ENCODE data around the gene CNTN5. TPM values are rescaled to one million over a fixed set of nuclear protein-coding genes. Genes with fewer than 3 reads are reported as not detected.

The CNTN5 gene
- polyA plus RNA-seq, 1 donor (not counting 4 experiments of a cell fraction or from before 2014, with no cell fraction given): not detected

DNA sequence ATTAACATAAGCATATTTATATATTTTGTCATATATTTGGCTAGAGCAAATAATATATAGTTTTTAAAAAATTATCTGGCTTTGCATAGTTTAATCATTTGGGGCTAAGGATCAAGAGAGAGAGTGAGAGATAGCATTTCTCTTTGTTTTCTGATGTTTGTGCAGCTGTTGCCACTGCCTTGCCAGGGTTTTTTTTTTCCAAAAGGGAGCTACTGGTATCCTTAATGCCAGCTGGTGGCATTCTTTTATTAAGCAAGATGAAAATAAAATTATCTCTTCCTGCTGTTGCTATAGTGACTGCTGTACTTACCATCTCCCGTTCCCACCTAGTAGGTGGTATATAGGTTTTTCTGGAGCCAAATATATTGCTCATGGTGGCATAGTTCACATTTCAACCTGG, 873.1 kb downstream of the CNTN5 start:
- Histone ChIP-seq H3K79me2 (ENCODE audit: control insufficient read depth, insufficient read depth, low read length) (no peaks in the 10 kb centered on the region), H3K27me3 (ENCODE audit: control insufficient read depth, extremely low read depth, insufficient read depth, low read length) (no peaks in the 10 kb centered on the region), H3K4me1 (ENCODE audit: control insufficient read depth, extremely low read depth, insufficient read depth, low read length) (no peaks in the 10 kb centered on the region), H3K4me3 (ENCODE audit: control insufficient read depth in 2 of 3, extremely low read depth in 1 of 3, insufficient read depth in 2 of 3, low read depth in 1 of 3, low read length in 3 of 3) (no peak overlapping the region), H2AFZ (ENCODE audit: control insufficient read depth, low read length) (no peak overlapping the region), H3K36me3 (ENCODE audit: control insufficient read depth in 2 of 2, extremely low read depth in 1 of 2, insufficient read depth in 2 of 2, low read length in 2 of 2) (no peaks in the 10 kb centered on the region), H3K27ac (ENCODE audit: control insufficient read depth, insufficient read depth, low read length) (no peak overlapping the region), H3K9me1 (ENCODE audit: control insufficient read depth, extremely low read depth, insufficient read depth, low read length) (no peaks in the 10 kb centered on the region), H3K9ac (ENCODE audit: control insufficient read depth, extremely low read depth, insufficient read depth, low read length) (no peak overlapping the region), H3K4me2 (ENCODE audit: control insufficient read depth, extremely low read depth, insufficient read depth, low read depth, low read length) (no peak overlapping the region), H4K20me1 (ENCODE audit: control insufficient read depth, extremely low read depth, insufficient read depth, low read length) (no peaks in the 10 kb centered on the region), H3K9me3 (ENCODE audit: control insufficient read depth, low read depth, low read length) (no peaks in the 10 kb centered on the region)
- TF ChIP-seq EZH2 (IDR thresholded peaks at IDR 0.05; ENCODE audit: low read length): no peak
- TF ChIP-seq CTCF (optimal IDR thresholded peaks at IDR 0.05 in 1 of 3, IDR thresholded peaks at IDR 0.05 in 1 of 3, conservative IDR thresholded peaks at IDR 0.05 in 1 of 3; ENCODE audit: extremely low read depth in 1 of 3, insufficient read depth in 2 of 3, low read length in 3 of 3): no peak
- no peak for DNase-seq (ENCODE audit: low read depth, low spot score)
- dilution Hi-C loops (cut with MboI; ENCODE audit: extremely low pct_ligation_motif_present, low sequenced_read_pairs): no loop called here
- FAIRE-seq: no peak

DNA sequence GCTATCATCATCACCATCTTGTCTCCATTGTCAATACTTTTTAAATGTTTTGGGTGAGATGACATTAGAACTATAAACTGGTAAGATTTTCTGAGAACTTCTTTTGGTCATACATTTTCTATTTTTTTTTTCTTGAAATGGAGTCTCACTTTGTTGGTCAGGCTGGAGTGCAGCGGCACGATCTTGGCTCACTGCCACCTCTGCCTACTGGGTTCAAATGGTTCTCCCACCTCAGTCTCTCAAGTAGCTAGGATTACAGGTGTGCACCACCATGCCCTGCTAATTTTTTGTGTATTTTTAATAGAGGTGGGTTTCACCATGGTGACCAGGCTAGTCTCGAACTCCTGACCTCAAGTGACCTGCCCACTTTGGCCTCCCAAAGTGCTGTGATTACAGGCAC, 880.4 kb downstream of the CNTN5 start:
- Histone ChIP-seq H3K79me2 (ENCODE audit: control insufficient read depth, insufficient read depth, low read length) (no peaks in the 10 kb centered on the region), H3K27ac (ENCODE audit: control insufficient read depth, insufficient read depth, low read length) (no peak overlapping the region), H4K20me1 (ENCODE audit: control insufficient read depth, extremely low read depth, insufficient read depth, low read length) (no peaks in the 10 kb centered on the region), H3K27me3 (ENCODE audit: control insufficient read depth, extremely low read depth, insufficient read depth, low read length) (no peaks in the 10 kb centered on the region), H3K4me1 (ENCODE audit: control insufficient read depth, extremely low read depth, insufficient read depth, low read length) (no peaks in the 10 kb centered on the region), H3K4me3 (ENCODE audit: control insufficient read depth in 2 of 3, extremely low read depth in 1 of 3, insufficient read depth in 2 of 3, low read depth in 1 of 3, low read length in 3 of 3) (no peak overlapping the region), H3K9me3 (ENCODE audit: control insufficient read depth, low read depth, low read length) (no peaks in the 10 kb centered on the region), H3K4me2 (ENCODE audit: control insufficient read depth, extremely low read depth, insufficient read depth, low read depth, low read length) (no peak overlapping the region), H3K9me1 (ENCODE audit: control insufficient read depth, extremely low read depth, insufficient read depth, low read length) (no peaks in the 10 kb centered on the region), H3K36me3 (ENCODE audit: control insufficient read depth in 2 of 2, extremely low read depth in 1 of 2, insufficient read depth in 2 of 2, low read length in 2 of 2) (no peaks in the 10 kb centered on the region), H3K9ac (ENCODE audit: control insufficient read depth, extremely low read depth, insufficient read depth, low read length) (no peak overlapping the region), H2AFZ (ENCODE audit: control insufficient read depth, low read length) (no peak overlapping the region)
- DNase-seq (ENCODE audit: low read depth, low spot score) (no peak), FAIRE-seq (no peak)
- TF ChIP-seq CTCF (optimal IDR thresholded peaks at IDR 0.05 in 1 of 3, IDR thresholded peaks at IDR 0.05 in 1 of 3, conservative IDR thresholded peaks at IDR 0.05 in 1 of 3; ENCODE audit: extremely low read depth in 1 of 3, insufficient read depth in 2 of 3, low read length in 3 of 3) (no peak), EZH2 (IDR thresholded peaks at IDR 0.05; ENCODE audit: low read length) (no peak)
- dilution Hi-C loops (cut with MboI; ENCODE audit: extremely low pct_ligation_motif_present, low sequenced_read_pairs): no loop called here
